Keratinocyte (primary cell): ENCODE results near the gene MLPH.

Experiments
- CTCF ChIP-seq, 3 experiments: IDR thresholded peaks in 1 of 3; conservative IDR thresholded peaks in 1 of 3; optimal IDR thresholded peaks in 1 of 3; 2 replicates in 2 of 3; 3 replicates in 1 of 3; pipeline versions ENCODE3 to v1.5.1; 2011; ENCODE audit warnings: low read length in 3 of 3, mild to moderate bottlenecking in 3 of 3, moderate library complexity in 2 of 3, control low read depth in 1 of 3, inconsistent platforms in 1 of 3; ENCODE audit not compliant: insufficient read depth in 2 of 3; ENCODE audit errors: extremely low read depth in 1 of 3
- EZH2 ChIP-seq: IDR thresholded peaks from one replicate; pipeline ENCODE4 v1.6.1; 2012; ENCODE audit warnings: inconsistent platforms, mild to moderate bottlenecking, low read length, moderate library complexity

GRCh38 chr2:237536083-237536415 lies 49.0 kb downstream of the MLPH start:
- no peak for TF ChIP-seq CTCF (optimal IDR thresholded peaks at IDR 0.05 in 1 of 3, IDR thresholded peaks at IDR 0.05 in 1 of 3, conservative IDR thresholded peaks at IDR 0.05 in 1 of 3; ENCODE audit: extremely low read depth in 1 of 3, insufficient read depth in 2 of 3, low read length in 3 of 3)
- no peak for TF ChIP-seq EZH2
